ENCODE results near the gene PDIA6.

- TF ChIP-seq EP300 (IDR thresholded peaks at IDR 0.05; ENCODE audit: borderline replicate concordance) (no peak), REST (IDR thresholded peaks at IDR 0.05; ENCODE audit: low read depth) (no peak), RAD21 (IDR thresholded peaks at IDR 0.05; ENCODE audit: low read depth) (peak; percentile 95), FOXM1 (IDR thresholded peaks at IDR 0.05; ENCODE audit: borderline replicate concordance, low read depth) (no peak), TAF1 (IDR thresholded peaks at IDR 0.05; ENCODE audit: low read depth) (no peak), CEBPB (IDR thresholded peaks at IDR 0.05) (no peak), ZBTB7A (IDR thresholded peaks at IDR 0.05; ENCODE audit: low read depth) (no peak), TCF12 (IDR thresholded peaks at IDR 0.05; ENCODE audit: low read depth) (no peak)
- TF ChIP-seq, protein P1, sequence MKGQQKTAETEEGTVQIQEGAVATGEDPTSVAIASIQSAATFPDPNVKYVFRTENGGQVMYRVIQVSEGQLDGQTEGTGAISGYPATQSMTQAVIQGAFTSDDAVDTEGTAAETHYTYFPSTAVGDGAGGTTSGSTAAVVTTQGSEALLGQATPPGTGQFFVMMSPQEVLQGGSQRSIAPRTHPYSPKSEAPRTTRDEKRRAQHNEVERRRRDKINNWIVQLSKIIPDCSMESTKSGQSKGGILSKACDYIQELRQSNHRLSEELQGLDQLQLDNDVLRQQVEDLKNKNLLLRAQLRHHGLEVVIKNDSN (IDR thresholded peaks at IDR 0.05), result no peak
- TF ChIP-seq, protein P2, sequence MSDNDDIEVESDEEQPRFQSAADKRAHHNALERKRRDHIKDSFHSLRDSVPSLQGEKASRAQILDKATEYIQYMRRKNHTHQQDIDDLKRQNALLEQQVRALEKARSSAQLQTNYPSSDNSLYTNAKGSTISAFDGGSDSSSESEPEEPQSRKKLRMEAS (IDR thresholded peaks at IDR 0.05), result 0 out of 2 replicates have a peak, but pooled peaks have one; percentile 26
These were observed 22.7 kb upstream of the PDIA6 start for GRCh38 chr2:10835052-10835970.

Measured in Ishikawa (cell line).